ENCODE results near the gene NTM.

The NTM gene

GRCh38 chr11:131510662-131511061 is 140.2 kb downstream of the NTM start:
- DNase-seq: no peak

DNA sequence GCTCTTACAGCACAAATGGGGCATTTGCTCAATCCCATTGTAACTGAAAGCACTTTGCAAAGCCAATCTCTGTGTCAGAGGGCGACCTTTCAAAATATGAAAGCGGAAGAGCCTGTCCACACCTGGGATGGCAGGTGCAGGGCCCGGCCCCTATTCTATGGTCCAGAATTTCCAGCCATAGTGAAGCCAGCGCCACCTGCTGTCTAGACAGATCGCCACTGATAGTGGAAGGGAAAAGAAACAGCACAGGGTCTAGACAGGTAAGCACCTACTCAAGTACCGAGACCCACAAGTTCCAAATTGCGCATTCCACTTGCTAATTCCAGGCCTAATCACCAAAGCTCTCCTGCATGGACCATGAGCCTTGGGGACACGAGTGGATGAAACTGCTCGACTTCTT is 141.4 kb downstream of the NTM start:
- no peak for DNase-seq

- DNase-seq: no peak
Measured at GRCh38 chr11:131512228-131512627, 141.8 kb downstream of the NTM start.

- no peak for DNase-seq
Measured at GRCh38 chr11:131514062-131514461, 143.6 kb downstream of the NTM start.

GRCh38 chr11:131518305-131518838 is 148.0 kb downstream of the NTM start:
- no peak for DNase-seq

DNA sequence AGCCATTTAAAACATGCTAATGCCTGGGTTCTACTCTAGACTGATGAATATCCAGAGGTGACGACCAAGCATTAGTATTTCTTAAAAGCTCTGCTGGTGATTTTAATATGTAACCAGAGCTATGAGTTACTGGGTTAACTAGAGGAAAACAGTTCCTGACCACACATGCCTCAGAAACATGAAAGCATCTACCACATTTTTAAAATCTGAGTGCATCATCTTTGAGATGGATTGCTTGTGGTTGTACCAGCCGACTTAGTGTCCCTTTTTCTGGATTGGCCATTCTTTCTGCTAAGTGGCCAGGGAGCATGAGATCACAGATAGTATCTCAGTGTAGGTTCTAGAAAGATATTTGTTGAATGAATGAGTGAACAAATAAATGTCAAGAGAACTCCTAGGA is 152.4 kb downstream of the NTM start:
- no peak for DNase-seq

DNA sequence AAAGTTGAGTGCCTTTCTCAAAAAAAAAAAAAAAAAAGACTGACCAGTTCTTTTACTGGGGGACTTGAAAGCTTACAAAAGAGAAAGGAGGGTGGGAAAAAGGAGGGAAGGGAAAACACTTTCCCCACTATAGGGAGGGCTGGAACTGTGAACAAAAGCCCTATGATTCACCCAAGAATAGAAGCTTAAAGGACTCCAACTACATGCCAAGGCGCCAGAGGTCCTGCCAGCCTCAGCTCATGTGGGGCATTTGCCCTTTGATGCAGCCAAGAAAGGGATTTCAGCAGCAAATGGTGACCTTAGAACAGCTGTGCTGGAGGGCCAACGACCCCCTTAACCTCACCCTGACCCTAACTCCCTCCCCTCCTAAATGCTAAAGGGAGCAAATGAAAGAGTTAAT is 160.0 kb downstream of the NTM start:
- no peak for DNase-seq

DNA sequence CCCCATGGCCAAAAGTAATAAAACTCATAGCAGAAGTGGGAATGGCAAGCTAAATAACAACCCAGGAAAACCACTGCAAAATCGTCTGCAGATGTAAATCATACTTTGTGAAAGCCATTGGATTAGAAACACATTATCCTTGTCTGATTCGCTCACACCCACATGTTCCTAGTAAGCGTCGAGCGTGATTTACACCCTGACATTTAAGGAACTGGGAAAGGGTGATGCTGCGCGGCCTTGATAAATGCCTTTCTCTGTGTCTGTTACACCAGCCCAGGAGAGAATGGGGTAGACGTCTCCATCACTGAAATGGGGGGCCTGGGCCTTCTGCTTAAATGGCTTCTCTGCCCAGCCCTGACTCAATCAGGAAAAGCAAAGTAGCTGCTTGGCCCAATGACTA is 162.7 kb downstream of the NTM start:
- no peak for DNase-seq

- DNase-seq: no peak
Measured at GRCh38 chr11:131533998-131534397, 163.6 kb downstream of the NTM start.

DNA sequence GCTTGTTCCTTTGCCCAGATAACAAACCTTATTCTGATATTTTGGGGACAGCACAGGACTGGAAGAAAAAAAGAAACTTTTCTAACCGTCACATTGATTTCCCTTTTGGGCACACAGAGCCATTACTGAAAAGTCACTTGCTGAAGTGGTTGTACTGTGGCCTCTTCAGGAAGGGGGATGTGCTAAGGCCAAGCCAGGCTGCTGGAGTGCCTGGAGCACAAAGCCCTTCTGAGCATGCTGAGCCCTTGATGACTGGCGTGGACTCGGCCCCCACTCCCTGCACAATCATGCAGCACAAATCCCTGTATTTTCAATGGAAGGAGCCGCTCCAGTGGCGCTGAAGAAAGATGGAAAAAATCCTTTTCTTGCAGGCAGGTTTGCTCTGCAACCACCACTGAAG is 164.2 kb downstream of the NTM start:
- DNase-seq: no peak

DNA sequence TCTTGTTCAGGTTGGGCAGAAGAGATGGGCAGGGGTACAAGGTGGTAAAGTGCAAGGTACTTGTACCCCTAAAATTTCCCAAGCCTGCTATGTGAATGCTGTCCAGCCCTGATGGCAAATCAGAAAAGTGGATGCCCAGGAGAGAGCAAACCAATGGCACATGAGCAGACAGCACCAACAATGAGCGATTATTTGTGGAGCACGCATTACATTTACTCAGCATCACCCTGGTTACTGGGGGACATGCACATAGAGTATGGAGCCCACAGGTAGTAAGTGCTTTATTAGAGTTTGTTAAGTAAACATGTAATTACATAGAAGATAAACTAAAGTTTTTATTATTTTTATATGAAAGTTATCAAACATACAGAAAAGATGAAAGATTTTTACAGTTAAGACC is 165.7 kb downstream of the NTM start:
- no peak for DNase-seq

DNA sequence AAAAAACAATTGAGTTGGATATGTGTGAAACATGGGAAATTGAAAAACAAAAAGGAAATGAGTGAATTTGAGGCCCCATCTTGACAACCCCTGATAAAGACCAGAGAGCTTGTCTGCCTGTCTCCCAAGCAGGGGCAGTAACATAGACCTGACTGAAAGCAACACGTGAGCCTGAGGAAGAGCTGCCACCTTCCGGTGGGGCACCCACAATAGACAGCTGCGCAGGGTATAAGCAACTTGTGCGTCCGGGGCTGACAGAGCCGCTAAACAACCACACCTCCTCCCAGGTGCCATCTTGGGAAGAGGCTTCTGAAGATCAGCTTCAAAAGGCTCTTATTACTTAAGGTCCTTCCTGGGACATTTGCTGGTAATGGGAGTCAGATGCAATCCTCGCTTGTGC is 166.8 kb downstream of the NTM start:
- no peak for DNase-seq

DNA sequence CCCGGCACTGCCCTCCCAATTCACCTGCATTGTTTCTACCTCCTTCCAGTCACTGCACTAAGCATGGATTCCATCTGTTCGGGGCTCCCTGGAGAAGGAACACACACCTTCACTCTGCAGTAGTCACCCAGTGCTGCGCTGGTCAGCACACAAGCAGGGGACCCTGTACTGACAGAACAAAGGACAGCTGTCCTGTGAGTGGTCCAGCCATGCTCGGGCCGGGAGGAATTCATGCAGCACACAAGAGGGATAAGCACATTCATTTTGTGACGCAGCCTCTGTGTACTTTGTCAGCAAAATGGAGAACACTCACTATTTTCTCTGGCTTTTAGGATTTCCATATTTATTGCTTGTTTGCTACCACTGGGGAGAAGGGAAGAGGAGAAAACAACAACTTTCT is 167.3 kb downstream of the NTM start:
- no peak for DNase-seq

DNA sequence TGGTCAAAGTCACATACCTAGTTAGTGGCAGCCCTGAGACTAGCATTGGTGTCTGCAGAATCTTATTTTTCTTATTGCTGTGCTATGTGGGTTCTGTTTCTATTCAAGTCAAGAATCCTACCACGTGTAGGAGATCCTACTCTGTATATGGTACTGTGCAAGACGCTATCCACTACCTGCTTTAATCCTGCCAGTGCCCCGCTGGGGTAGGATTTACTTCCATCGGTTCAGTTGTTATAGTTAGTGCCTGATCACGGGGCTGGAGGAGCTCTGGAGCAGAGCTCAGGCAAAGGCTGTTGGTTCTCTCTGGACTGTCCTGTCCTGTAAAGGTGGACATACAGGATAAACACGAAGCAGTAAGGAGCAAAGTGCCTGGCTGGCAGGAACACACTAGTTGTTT is 167.9 kb downstream of the NTM start:
- no peak for DNase-seq

DNA sequence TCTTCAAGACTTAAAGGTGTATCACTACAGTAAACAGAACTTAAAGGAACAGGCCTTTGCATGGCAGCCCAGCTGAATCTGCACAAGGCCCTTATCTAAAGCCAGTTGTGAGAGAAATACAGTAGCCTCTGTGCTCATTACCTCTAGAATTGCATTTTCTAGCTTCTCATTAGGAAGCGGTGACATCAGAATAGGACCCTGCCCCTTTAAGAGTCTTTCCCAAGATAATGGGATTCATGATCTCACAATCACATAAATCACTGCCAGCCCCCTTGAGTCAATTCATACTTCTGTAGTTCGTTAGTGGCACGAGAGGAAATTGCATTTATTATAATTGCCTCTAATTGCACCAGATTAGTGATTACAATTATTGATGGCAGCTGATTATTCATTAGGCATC is 170.3 kb downstream of the NTM start:
- no peak for DNase-seq

DNA sequence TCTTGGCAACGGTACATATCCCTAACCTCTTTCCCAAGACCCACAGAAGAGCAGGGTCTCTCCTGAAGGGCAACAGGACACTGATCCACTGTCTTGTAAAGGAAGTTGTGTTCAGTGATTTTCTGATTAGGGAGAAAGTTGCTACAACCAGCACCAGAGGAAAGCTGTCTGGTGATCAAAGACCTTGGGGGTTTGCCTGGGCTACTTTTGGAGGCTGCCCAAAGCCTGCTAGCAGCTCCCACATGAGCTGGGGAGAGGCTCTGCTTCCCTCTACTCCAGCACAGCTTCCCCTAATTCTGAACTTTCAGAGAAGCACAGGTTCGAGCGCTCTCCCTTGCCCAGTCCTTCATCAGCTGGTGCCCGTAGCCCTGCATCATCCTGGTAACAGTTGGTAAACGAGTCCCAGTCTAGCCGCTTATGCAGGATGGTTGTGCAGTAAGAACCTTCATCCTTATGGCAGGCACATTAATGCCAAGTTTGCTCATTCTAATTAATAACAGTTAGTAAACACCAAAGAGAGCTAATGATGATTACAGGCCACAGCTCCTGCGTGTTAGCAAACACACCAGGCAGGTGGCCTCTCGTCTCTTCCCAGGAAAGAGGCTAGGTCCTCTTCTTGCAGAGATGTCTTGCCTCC is 173.1 kb downstream of the NTM start:
- DNase-seq: no peak

DNA sequence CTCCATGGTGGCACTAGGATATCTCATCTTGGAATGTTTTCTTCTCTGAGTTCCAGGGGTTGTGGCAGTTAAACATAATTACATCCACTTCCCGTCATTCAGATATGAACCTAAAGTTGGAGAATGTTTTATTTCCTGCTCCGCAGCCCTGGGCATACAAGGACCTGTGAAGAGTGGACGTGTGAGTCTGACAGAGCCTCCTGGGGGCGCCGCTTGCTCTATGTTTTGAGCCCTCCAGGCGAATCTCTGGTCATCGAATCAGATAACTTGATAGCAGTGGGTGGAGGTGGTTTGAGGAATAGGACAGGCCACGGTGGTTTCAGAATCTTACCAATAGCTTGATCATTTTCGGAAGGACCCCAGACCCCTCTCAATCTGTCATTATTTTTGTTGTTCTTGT is 174.2 kb downstream of the NTM start:
- DNase-seq: no peak

GRCh38 chr11:131546218-131546895 is 175.9 kb downstream of the NTM start:
- DNase-seq: no peak

- DNase-seq: no peak
Measured at GRCh38 chr11:131549099-131549498, 178.7 kb downstream of the NTM start.

GRCh38 chr11:131549770-131550169 is 179.4 kb downstream of the NTM start:
- no peak for DNase-seq

GRCh38 chr11:131560287-131560686 is 189.9 kb downstream of the NTM start:
- no peak for DNase-seq

DNA sequence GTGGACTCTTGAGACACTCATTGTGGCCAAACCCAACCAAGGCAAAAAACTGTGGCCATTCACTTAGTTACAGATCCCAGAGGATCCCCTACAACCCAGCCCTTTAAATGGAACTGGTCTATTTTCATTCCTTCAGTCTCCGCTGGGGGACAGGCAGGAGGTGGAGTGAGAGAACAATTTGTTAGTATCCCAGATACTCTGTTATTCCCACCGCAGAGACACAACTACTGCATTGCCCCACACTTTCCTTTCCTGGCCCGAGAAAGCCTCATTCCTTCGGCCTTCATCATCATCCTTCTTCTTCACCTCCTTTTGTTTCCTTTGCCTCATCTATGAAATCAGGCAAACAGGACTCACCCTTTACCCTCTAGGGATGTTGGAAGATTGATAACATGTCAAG is 191.1 kb downstream of the NTM start:
- no peak for DNase-seq

GRCh38 chr11:131561972-131562371 is 191.6 kb downstream of the NTM start:
- no peak for DNase-seq

GRCh38 chr11:131568318-131568717 is 197.9 kb downstream of the NTM start:
- no peak for DNase-seq

GRCh38 chr11:131571571-131571970 is 201.2 kb downstream of the NTM start:
- DNase-seq: no peak

Measured in cerebellar nuclear complex (tissue), 1 donor.